ENCODE data around the gene CIRBP. TPM values are rescaled to one million over a fixed set of nuclear protein-coding genes. Genes with fewer than 3 reads are reported as not detected.

Gene CIRBP
- total and polyA plus RNA-seq, 9 of the 15 experiments (the other 6 are each of a cell fraction or from before 2014, with no cell fraction given), result 20.5 to 327 (median 176) TPM

DNA sequence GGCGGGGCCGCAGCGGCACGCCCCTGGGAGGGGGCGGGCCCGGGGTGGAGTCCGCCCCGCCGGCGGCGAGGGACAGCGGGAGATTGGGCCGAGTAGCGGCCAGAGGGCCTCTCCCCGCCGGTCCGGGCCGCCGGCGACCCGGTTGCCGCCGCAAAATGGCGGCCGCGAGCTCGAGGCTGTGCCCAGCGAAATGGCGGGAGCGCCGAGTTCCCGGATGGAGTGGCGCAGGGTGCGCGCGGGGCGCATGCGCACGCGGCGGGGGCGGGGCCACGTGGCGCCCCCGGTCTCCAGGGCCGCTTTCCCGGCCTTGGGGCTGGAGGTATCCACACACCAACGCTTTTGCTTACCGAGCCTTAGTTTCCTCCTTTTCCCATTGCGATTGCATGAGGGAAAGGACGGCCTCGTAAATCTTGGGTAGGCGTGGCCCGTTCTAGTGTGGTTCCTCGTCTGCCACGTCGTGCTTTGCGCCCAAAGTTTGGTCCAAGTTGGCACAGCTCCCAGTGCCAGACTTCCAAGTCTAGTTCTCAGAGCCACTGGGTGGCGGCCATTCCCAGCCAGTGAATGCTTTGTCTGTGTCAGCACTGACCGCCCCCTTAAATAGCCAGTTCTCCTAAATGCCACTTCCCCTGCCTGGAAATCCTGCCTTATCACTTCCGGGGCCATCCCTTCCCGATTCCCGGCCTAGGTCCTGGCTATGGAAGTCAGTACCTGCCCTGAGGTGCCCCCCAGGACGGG lies 513 bp downstream of the CIRBP start (continued):
- TF ChIP-seq, protein P1, sequence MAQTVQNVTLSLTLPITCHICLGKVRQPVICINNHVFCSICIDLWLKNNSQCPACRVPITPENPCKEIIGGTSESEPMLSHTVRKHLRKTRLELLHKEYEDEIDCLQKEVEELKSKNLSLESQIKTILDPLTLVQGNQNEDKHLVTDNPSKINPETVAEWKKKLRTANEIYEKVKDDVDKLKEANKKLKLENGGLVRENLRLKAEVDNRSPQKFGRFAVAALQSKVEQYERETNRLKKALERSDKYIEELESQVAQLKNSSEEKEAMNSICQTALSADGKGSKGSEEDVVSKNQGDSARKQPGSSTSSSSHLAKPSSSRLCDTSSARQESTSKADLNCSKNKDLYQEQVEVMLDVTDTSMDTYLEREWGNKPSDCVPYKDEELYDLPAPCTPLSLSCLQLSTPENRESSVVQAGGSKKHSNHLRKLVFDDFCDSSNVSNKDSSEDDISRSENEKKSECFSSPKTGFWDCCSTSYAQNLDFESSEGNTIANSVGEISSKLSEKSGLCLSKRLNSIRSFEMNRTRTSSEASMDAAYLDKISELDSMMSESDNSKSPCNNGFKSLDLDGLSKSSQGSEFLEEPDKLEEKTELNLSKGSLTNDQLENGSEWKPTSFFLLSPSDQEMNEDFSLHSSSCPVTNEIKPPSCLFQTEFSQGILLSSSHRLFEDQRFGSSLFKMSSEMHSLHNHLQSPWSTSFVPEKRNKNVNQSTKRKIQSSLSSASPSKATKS (CRISPR knock-in tag; IDR thresholded peaks at IDR 0.05), result no peak
- TF ChIP-seq, protein P2, sequence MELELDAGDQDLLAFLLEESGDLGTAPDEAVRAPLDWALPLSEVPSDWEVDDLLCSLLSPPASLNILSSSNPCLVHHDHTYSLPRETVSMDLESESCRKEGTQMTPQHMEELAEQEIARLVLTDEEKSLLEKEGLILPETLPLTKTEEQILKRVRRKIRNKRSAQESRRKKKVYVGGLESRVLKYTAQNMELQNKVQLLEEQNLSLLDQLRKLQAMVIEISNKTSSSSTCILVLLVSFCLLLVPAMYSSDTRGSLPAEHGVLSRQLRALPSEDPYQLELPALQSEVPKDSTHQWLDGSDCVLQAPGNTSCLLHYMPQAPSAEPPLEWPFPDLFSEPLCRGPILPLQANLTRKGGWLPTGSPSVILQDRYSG (tag; conservative IDR thresholded peaks at IDR 0.05; ENCODE audit: low read depth), result peak; percentile 60; the same call in 1 of the 2 replicates
- no peak for TF ChIP-seq ZNF764 (CRISPR knock-in tag; IDR thresholded peaks at IDR 0.05; ENCODE audit: low read depth)
- no peak for TF ChIP-seq ARHGAP35 (IDR thresholded peaks at IDR 0.05; ENCODE audit: partially characterized antibody)
- 0 out of 2 replicates have a peak, but pooled peaks have one; percentile 14 for TF ChIP-seq ZBTB7A (IDR thresholded peaks at IDR 0.05; ENCODE audit: borderline replicate concordance, control insufficient read depth, low read depth, low read length)
- TF ChIP-seq, protein P3, sequence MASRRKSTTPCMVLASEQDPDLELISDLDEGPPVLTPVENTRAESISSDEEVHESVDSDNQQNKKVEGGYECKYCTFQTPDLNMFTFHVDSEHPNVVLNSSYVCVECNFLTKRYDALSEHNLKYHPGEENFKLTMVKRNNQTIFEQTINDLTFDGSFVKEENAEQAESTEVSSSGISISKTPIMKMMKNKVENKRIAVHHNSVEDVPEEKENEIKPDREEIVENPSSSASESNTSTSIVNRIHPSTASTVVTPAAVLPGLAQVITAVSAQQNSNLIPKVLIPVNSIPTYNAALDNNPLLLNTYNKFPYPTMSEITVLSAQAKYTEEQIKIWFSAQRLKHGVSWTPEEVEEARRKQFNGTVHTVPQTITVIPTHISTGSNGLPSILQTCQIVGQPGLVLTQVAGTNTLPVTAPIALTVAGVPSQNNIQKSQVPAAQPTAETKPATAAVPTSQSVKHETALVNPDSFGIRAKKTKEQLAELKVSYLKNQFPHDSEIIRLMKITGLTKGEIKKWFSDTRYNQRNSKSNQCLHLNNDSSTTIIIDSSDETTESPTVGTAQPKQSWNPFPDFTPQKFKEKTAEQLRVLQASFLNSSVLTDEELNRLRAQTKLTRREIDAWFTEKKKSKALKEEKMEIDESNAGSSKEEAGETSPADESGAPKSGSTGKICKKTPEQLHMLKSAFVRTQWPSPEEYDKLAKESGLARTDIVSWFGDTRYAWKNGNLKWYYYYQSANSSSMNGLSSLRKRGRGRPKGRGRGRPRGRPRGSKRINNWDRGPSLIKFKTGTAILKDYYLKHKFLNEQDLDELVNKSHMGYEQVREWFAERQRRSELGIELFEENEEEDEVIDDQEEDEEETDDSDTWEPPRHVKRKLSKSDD (conservative IDR thresholded peaks at IDR 0.05; ENCODE audit: low read length), result peak; percentile 86; the same call in 1 of the 2 replicates
- TF ChIP-seq DDX20 (tag; IDR thresholded peaks at IDR 0.05; ENCODE audit: low read depth), result no peak
- TF ChIP-seq, protein P4, sequence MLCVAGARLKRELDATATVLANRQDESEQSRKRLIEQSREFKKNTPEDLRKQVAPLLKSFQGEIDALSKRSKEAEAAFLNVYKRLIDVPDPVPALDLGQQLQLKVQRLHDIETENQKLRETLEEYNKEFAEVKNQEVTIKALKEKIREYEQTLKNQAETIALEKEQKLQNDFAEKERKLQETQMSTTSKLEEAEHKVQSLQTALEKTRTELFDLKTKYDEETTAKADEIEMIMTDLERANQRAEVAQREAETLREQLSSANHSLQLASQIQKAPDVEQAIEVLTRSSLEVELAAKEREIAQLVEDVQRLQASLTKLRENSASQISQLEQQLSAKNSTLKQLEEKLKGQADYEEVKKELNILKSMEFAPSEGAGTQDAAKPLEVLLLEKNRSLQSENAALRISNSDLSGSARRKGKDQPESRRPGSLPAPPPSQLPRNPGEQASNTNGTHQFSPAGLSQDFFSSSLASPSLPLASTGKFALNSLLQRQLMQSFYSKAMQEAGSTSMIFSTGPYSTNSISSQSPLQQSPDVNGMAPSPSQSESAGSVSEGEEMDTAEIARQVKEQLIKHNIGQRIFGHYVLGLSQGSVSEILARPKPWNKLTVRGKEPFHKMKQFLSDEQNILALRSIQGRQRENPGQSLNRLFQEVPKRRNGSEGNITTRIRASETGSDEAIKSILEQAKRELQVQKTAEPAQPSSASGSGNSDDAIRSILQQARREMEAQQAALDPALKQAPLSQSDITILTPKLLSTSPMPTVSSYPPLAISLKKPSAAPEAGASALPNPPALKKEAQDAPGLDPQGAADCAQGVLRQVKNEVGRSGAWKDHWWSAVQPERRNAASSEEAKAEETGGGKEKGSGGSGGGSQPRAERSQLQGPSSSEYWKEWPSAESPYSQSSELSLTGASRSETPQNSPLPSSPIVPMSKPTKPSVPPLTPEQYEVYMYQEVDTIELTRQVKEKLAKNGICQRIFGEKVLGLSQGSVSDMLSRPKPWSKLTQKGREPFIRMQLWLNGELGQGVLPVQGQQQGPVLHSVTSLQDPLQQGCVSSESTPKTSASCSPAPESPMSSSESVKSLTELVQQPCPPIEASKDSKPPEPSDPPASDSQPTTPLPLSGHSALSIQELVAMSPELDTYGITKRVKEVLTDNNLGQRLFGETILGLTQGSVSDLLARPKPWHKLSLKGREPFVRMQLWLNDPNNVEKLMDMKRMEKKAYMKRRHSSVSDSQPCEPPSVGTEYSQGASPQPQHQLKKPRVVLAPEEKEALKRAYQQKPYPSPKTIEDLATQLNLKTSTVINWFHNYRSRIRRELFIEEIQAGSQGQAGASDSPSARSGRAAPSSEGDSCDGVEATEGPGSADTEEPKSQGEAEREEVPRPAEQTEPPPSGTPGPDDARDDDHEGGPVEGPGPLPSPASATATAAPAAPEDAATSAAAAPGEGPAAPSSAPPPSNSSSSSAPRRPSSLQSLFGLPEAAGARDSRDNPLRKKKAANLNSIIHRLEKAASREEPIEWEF (CRISPR knock-in tag; IDR thresholded peaks at IDR 0.05), result no peak
- peak; percentile 72 for TF ChIP-seq POLR2AphosphoS2 (IDR thresholded peaks at IDR 0.05; ENCODE audit: low read length)
- peak; percentile 19; the same call in 1 of the 2 replicates for TF ChIP-seq PML (IDR thresholded peaks at IDR 0.05; ENCODE audit: low read length)
- TF ChIP-seq ZNF444 (CRISPR knock-in tag; IDR thresholded peaks at IDR 0.05), result no peak
- TF ChIP-seq ZNF436 (CRISPR knock-in tag; IDR thresholded peaks at IDR 0.05), result no peak
- TF ChIP-seq MCM2 (IDR thresholded peaks at IDR 0.05; ENCODE audit: low read depth), result no peak
- no peak for TF ChIP-seq SETDB1 (IDR thresholded peaks at IDR 0.05; ENCODE audit: low read length)
- no peak for TF ChIP-seq STAG1 (CRISPR knock-in tag; IDR thresholded peaks at IDR 0.05; ENCODE audit: borderline replicate concordance)

Measured in K562 (cell line).